ENCODE results near the gene OXT. TPM values are rescaled to one million over a fixed set of nuclear protein-coding genes. Genes with fewer than 3 reads are reported as not detected.
A peak's percentile ranks its signal among the peaks of the same experiment; 100 is the strongest.

OXT gene
- total and polyA plus RNA-seq, 2 of the 13 experiments (the other 11 are each of a cell fraction or from before 2014, with no cell fraction given), result not detected

DNA sequence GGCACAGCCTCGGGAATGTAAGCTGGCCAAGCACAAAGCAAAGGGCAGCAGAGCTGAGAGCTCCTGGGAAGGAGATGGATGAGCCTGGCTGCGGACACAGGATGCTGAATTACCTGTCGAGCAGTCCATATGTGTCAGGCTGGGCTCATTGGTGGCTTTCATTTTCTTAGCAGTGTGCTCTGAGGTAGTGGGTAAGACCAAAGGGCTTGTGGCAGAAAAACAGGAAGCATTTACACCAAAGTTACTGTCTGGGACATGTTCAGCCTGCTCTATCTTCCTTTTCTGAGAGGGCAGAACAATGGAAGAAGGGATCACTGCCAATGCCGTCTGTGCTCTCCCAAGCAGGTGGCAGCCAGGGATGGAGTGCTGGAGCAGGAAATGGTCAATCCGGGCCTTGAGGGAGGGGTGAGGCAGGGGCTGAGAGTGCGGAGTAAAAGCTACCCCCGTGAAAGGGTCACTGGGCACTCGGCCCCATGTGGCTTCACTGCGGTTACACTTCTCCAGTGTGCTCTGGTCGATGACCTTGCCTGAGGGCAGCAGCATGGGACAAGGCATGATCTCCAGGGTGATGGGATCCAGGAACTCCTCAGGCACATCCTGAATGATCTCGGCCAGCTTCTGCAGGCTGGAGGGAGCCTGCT is 50.0 kb downstream of the OXT start (continued):
- no peak for TF ChIP-seq SNRNP70 (IDR thresholded peaks at IDR 0.05; ENCODE audit: low read depth, low read length)
- TF ChIP-seq ZNF138 (CRISPR knock-in tag; IDR thresholded peaks at IDR 0.05; ENCODE audit: low read depth), result no peak
- TF ChIP-seq CEBPB (IDR thresholded peaks at IDR 0.05; ENCODE audit: borderline replicate concordance, low read depth, low read length), result no peak
- 0 out of 2 replicates have a peak, but pooled peaks have one; percentile 28 for TF ChIP-seq ZNF687 (CRISPR knock-in tag; IDR thresholded peaks at IDR 0.05)
- TF ChIP-seq ZNF180 (CRISPR knock-in tag; IDR thresholded peaks at IDR 0.05; ENCODE audit: borderline replicate concordance, low read depth), result no peak
- TF ChIP-seq CC2D1A (CRISPR knock-in tag; IDR thresholded peaks at IDR 0.05), result no peak
- TF ChIP-seq, protein P1, sequence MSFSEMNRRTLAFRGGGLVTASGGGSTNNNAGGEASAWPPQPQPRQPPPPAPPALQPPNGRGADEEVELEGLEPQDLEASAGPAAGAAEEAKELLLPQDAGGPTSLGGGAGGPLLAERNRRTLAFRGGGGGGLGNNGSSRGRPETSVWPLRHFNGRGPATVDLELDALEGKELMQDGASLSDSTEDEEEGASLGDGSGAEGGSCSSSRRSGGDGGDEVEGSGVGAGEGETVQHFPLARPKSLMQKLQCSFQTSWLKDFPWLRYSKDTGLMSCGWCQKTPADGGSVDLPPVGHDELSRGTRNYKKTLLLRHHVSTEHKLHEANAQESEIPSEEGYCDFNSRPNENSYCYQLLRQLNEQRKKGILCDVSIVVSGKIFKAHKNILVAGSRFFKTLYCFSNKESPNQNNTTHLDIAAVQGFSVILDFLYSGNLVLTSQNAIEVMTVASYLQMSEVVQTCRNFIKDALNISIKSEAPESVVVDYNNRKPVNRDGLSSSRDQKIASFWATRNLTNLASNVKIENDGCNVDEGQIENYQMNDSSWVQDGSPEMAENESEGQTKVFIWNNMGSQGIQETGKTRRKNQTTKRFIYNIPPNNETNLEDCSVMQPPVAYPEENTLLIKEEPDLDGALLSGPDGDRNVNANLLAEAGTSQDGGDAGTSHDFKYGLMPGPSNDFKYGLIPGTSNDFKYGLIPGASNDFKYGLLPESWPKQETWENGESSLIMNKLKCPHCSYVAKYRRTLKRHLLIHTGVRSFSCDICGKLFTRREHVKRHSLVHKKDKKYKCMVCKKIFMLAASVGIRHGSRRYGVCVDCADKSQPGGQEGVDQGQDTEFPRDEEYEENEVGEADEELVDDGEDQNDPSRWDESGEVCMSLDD (CRISPR knock-in tag; IDR thresholded peaks at IDR 0.05; ENCODE audit: borderline replicate concordance), result no peak
- TF ChIP-seq, protein P2, sequence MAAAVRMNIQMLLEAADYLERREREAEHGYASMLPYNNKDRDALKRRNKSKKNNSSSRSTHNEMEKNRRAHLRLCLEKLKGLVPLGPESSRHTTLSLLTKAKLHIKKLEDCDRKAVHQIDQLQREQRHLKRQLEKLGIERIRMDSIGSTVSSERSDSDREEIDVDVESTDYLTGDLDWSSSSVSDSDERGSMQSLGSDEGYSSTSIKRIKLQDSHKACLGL (CRISPR knock-in tag; IDR thresholded peaks at IDR 0.05), result no peak
- TF ChIP-seq ZNF839 (CRISPR knock-in tag; IDR thresholded peaks at IDR 0.05; ENCODE audit: borderline replicate concordance), result no peak
- TF ChIP-seq MLXIP (CRISPR knock-in tag; IDR thresholded peaks at IDR 0.05; ENCODE audit: borderline replicate concordance), result no peak
- TF ChIP-seq, protein P3, sequence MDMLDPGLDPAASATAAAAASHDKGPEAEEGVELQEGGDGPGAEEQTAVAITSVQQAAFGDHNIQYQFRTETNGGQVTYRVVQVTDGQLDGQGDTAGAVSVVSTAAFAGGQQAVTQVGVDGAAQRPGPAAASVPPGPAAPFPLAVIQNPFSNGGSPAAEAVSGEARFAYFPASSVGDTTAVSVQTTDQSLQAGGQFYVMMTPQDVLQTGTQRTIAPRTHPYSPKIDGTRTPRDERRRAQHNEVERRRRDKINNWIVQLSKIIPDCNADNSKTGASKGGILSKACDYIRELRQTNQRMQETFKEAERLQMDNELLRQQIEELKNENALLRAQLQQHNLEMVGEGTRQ (IDR thresholded peaks at IDR 0.05; ENCODE audit: low read depth, low read length), result no peak
- TF ChIP-seq, protein P3 (CRISPR knock-in tag; IDR thresholded peaks at IDR 0.05; ENCODE audit: borderline replicate concordance), result no peak
- 0 out of 2 replicates have a peak, but pooled peaks have one; percentile 37 for TF ChIP-seq ZNF296 (CRISPR knock-in tag; conservative IDR thresholded peaks at IDR 0.05)
- TF ChIP-seq BCL3 (CRISPR knock-in tag; IDR thresholded peaks at IDR 0.05), result no peak
